Esophagus mucosa (tissue), 1 donor: ENCODE data around the gene CBX8. TPM values are rescaled to one million over a fixed set of nuclear protein-coding genes. Genes with fewer than 3 reads are reported as not detected.
"Not testable (repeated sequence)": the region's sequence is repeated elsewhere in the genome, so short reads cannot be mapped to it uniquely, and the experiment has no call there.

Experiments used
- ATAC-seq: fragments of 200-7000 bp; cut with Tn5 transposase; one replicate; pipeline ENCODE4 v1.9.1; 2020
- total RNA-seq: library from RNA; stranded (reverse); gene quantifications from one replicate; pipeline ENCODE4 v1.2.4, GENCODE V29; 2023
- donor health status: DM: yes; HTN: yes; CAD: no.

The CBX8 gene
- total RNA-seq, 1 donor from 2014 or later, result 3.8 TPM

DNA sequence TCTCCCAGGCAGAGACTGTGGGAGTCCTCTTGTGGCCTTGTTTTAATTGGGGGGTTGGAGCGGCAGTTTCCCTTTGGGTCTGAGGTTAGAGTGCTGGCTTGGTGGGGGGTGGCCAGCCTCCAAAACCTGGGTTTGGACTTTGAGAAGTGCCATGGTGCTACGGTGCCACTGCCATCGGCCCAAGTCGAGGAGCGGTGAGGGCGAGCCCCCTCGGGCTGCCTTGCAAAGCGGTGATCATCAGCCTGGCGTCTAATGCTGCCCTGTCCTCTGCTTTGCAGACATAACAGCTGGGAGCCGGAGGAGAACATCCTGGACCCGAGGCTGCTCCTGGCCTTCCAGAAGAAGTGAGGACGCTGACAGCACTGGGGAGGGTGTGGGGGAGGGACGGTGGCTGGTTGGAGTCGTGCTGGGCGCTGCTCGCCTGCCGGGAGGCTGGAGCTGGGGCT is 17.8 kb downstream of the CBX8 start:
- ATAC-seq, result peak; percentile 7

DNA sequence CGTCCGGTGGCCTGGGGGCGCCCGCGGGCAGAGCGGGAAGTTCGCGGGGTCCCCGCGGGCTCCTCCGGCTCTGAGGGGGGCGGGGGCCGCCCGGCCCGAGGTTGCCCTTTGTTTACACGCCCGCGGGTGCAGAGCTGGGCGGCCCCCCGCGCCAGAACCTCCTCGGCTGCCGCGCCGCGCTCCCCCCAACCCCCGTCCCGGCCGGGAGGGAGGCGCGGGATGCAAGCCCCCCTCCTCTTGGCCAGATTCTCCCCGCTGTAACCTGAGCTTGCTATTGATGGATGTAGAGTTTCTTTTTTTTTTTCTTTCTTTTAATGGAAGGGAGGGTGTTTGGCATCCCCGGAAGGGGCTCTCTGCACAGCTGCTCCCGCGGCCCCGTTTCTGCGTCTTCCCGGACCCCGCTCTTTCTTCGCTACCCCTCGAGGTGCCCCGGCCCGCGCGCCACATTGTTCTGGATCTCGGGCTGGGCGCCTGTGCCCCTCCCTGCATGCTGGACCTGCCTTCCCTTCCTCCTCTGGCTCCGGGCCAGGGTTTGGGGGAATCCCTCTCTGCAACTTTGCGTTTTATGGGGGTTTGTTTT is 18.3 kb downstream of the CBX8 start:
- ATAC-seq, result peak; percentile 5

DNA sequence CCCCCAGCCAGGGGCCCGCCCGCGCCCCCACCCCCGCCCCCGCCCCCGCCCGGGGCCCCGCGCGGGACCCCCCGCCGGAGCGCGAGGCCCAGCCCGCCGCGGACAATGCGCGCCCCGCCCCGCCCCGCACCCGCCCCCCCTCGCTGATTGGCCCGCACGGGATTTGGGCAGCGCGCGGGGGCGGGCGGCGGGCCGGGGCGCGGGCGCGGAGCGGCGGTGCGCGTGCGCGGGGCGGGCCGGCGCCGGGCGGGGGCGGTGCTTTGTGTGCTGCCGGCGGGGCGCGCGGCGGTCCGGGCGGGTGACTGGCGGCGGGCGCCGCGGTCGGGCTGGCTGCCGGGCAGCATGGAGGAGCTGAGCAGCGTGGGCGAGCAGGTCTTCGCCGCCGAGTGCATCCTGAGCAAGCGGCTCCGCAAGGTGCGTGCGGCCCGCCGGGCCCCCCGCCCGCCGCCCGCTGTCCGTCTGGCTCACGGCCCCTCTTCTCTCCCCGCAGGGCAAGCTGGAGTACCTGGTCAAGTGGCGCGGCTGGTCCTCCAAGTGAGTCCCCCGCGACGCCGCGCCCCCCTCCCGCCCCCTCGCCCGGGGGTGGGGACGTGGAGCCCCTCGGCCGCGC is 18.9 kb downstream of the CBX8 start, which contains the start of gene CBX2:
Gene CBX2 (plus strand): TSS at position 255 of the 610 bp plus-strand sequence. CDS start 88 bp downstream, at position 343.
- peak; percentile 75 for ATAC-seq

DNA sequence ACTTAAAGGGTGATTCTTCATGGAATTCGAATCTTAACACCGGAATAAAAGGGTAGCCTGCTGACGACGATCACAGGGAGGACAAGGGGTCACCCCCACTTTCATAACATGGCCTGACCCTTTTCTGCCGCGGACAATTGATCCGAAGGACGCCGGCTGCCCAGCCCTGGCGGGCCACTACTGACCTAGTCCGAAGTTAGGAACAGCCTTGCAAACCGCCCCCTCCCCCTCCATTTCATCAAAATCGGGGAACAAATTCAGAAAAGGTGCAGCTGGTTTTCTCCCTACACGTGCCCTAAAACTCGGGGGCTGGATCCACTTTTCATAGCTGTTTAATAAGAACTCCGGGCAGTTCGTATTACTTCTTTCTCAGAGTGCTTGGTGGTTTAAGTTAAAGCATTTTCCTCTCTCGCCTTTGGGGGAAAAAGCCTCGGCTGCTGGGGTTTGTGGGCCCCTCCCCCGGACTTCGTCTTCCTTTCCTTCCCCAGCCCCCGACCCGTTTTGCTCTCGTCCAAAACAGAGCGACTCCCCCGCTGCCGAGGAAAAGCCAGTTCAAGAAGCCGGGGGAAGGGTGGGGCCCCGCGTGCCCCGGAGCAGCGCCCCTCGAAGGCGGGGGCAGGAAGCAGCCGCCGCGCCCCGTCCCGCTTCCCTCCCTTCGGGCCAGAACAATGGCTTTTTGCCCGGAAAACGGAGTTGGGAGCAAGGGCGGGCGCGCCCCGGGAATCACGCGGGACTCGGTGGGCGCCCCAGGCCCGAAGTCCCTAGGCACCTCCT is 19.6 kb downstream of the CBX8 start:
- ATAC-seq, result peak; percentile 29

DNA sequence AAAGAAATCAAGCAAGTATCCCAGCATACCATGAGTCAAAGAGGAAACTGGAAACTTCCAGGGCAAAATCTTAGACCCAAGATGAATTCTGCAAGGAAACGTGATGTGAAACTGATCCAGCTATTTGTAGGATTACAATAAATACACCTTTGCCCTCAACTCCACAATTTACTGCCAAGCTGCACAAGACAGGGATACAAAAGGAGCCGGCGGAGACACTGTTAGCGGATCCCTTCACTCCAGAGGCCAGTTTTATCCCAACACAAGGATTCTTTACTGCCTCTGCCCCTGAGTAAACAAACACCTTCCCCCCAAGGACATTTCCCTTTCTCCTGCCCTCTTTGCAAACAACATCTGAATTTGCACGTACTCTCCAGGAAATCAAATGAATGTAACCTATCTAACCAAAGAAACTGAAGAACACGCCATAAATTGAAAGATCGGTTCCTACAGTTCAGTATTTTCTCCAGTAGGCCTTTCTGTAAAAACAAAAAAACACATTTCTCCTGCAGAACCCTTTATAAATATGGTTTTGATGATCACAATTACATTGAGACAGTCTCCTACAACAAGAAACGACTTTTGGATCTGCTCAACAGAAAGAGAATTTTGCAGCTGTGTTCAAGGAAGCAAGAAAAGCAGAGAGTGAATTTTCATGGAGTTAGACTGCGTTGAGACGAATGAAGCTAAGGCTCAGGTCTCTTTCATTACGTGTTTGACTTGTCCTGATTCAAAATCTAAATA is 20.3 kb downstream of the CBX8 start:
- ATAC-seq, result no peak

DNA sequence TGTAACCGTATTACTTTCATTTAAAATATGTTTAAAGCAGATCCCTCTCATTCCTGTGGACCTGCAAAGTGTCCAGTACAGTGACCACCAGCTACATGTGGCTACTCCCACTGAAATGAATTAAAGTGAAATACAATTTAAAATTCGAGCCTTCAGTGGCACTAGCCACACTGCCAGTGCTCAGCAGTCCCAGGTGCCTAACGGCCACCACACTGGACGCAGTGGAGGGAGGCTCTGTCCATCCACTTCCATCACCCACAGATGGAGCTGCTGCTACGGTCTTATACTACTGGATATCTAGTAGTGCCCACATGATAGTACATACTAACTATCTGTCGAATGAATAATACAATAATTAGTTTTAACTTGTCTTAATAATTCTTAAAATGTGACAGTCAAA is 21.2 kb downstream of the CBX8 start:
- no peak for ATAC-seq

DNA sequence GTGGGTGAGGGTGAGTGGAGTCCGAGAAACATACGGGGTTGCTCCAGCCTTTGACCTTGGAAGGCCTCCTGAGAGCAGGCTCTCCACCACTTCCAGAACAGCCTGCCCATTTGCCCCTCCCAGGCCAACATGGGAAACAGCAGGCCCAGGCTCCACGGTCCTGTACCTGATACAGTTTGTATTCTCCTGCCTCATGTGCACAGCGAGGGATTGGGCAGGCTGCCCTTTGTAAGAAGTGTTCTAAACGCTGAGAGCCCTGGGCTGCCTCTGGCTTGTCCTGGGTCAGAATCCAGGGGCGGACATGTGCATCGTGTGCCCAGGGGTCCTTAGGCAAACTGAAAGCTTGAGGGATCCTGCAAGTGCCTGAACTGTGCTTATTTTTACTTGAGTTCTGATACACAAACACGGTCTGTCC is 22.3 kb downstream of the CBX8 start:
- ATAC-seq, result no peak

DNA sequence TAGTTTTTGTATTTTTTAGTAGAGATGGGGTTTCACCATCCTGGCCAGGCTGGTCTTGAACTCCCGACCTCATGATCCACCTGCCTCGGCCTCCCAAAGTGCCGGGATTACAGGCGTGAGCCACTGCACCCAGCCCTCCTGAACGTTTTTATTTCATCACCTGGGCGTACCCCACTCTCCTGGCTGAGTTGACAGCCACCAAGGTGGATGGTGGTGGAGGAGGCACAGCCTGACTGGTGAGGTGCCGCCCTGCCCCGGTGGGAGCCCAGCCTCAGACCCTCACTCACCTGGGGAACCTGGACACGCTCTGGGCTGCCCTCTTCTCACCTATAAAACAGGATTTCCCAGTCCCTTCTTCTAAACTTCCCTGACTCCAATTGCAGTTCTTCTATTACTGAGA is 24.2 kb downstream of the CBX8 start:
- not testable (repeated sequence) for ATAC-seq

DNA sequence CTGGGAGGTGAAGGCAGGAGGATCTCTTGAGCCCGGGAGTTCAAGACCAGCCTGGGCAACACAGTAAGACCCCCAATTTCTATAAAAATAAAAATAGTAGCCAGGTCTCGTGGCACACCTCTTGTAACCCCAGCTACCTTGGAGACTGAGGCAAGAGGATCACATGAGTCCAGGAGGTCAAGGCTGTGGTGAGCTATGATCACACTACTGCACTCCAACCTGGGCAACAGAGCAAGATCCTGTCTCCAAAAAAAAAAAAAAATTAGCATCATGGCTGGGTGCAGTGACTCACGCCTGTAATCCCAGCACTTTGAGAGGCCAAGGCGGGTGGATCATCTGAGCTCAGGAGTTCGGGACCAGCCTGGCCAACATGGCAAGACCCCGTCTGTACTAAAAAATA is 25.6 kb downstream of the CBX8 start:
- no peak for ATAC-seq

DNA sequence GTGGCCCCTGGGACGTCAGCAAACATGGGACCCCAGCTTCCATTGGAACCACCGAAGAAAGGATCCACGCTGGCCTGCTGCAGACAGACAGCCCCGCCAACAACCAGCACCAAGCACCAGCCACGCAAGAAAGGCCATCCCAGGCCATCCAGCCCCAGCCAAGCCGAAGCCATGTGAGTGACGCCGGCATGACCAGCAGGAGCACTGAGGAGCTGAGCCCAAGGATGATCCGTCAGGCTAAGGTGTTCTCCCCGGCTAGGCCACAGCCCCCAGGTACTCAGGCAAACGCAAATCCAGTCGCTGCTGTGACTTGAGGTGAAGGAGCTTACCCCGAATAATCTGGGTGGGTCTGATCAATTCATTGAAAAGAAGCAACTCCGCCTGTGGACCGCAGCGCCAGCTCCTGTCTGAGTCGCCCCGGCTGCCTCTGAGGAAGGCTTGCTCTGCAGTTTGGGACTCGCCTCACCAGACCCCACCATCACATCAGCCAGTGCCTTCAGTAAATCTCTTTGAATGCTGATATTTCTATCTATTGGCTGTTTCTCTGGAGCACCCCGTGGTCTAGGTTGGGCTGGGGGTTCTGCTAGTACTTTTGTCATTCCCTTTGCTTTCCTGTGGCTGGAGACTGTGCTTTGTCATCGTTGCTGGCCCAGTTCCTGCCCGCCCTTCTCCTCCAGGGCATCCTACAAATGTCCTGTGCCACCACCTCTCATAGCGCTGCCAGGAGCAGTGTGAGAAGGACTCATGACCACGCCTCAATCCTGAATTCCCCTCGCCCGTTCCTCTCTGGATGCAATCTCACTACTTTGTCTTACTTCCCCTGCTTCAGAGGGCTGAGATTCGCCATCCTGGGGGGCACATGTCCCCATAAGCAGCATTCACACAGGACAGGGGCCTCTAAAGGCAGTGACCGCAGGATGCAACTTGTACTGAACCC is 27.0 kb downstream of the CBX8 start:
- ATAC-seq, result peak; percentile 47

DNA sequence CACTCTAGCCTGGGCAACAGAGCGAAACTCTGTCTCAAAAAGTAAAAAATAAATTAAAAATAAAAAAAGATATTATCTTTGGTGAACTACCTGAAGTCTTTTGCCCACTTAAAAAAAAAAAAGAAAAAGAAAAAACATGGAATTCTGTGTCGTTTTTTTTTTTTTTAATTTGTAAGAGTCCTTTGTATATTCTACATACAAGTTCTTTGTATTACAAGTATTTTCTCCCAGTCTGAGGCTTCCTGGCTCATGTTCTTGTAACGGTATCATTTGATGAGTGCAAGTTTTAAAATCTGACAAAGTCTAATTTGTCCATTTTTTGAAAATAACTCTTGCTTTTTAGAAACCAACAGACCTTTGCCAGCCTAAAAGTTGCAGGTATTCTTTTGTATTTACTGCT is 31.2 kb downstream of the CBX8 start:
- ATAC-seq, result no peak

DNA sequence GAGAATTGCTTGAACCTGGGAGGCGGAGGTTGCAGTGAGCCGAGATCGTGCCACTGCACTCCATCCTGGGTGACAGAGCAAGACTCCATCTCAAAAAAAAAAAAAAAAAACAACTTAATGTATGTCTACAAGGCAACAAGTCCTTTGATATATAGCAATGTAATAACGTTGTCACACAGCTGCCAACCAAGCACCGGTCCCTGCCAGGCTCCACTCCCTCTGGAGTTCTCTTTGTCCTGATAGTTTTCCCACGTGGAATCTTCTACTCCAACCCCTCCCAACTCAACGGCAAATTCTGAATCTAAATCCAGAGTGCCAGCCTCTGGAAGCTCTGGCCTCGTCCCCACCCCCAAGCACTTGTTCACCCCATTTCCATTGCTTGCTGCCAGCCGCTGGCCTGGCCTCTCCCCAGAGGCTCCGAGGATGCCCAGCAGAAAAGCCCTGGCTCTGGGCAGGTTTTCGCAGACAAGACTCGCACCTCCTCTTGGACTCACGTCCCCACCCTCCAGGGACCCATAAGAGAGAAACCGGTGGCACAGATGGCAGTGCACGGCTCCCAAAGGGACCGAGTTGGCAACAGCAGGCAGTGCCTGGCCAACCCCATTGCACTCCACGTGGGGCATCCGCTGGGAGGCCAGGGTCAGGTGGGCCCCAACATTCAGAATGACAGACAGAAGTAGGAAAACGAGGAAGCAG is 34.8 kb downstream of the CBX8 start:
- ATAC-seq, result no peak

DNA sequence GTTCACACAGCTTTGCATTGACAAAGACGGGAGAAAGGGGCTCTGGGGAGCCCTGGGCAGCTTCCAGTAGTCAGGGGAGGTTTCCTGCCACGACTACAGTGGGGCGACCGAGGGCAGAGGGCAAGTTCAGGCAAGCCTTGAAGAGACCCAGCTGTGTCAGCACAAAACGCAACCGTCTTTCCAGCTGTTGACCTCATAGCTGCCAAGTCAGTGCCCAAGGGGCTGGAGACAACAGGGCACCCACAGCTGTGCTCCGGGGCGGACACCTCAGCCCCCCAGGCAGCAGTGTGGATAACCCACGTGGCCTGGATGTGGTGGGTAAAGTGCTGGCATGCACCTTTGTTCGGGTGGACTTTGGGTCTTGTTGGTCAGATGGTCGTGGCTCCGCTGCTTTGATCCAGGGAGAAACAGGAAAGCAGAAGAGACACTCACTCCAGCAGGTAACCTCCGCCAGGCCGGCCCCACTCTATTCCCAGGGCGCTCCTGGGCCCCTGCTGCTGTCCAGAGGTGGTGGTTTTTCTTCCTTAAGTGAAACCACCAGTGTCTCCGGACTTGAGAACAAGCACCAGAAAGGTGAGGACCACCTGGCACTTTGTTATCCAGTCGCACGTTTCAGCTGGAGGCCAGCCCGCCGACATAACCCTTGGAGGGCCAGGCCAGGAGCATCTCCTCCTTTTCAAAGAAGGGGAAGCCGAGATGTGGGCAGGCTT is 36.5 kb downstream of the CBX8 start:
- peak; percentile 37 for ATAC-seq

DNA sequence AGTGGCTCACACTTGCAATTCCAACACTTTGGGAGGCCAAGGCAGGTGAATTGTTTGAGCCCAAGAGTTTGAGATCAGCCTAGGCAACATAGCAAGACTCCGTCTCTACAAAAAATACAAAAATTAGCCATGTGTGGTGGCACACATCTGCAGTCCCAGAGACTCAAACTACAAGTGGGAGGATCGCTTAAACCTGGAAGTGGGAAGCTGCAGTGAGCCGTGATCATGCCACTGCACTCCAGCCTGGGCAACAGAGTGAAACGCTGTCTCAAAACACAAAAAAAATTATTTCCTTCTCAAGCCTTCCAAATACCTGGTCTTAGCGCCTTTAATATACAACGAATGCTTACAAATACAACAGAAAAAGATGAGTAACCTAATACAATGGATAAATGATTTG is 38.6 kb downstream of the CBX8 start:
- no peak for ATAC-seq

DNA sequence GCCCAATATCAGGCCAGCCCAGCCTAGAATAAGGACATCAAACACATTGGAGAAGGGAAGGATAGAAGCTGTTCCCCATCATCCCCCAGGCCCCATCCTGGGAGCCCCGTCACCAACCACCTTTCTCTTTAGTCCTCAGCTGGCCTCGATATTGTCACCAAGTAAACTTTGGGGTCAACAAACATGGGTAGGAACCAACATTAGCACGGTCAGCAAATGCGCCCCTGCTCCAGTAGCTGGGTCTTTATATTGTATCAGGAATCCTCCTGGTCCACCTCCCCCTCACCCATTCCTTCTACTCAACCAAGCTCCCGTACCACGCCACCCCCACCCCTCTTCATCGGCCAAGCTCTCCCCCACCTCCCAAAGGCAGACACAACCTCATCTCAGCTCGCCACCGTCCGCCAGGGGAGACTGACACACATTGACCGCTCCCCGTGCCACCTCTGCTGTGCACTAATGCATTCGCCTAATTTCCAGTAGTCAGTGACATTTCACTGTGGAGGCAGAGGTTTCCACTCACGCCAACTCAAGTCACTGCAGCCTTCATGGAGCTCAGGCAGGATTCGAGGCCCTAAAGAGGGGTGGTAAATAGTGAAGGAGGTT is 39.6 kb downstream of the CBX8 start:
- ATAC-seq, result no peak

DNA sequence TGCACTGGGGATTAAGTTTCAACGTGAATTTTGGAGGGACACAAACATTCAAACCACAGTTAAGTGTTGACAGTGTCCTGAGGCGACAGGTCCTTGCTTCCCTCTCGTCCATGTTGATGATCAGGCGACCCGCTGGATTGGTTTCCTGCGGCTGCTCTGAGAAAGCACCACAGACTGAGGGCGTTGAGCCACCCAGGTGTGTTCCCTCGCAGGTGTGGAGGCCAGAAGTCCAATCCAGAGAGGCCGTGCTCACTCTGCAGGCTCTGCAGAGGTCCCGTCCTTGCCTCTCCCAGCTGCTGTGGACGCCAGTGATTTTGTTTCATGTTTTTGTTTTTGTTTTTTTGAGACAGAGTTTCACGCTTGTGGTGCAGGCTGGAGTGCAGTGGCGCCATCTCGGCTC is 41.3 kb downstream of the CBX8 start:
- ATAC-seq, result no peak

DNA sequence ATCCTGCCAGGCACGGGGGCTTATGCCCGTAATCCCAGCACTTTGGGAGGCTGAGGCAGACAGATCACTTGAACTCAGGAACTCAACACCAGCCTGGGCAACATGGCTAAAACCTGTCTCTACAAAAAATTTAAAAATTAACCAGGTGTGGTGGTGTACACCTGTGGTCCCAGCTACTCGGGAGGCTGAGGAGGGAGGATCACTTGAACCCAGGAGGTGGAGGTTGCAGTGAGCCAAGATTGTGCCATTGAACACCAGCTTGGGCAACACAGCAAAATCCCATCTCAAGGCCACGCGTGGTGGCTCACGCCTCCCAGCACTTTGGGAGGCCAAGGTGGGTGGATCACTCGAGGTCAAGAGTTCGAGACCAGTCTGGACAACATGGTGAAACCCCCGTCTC is 42.0 kb downstream of the CBX8 start:
- not testable (repeated sequence) for ATAC-seq

DNA sequence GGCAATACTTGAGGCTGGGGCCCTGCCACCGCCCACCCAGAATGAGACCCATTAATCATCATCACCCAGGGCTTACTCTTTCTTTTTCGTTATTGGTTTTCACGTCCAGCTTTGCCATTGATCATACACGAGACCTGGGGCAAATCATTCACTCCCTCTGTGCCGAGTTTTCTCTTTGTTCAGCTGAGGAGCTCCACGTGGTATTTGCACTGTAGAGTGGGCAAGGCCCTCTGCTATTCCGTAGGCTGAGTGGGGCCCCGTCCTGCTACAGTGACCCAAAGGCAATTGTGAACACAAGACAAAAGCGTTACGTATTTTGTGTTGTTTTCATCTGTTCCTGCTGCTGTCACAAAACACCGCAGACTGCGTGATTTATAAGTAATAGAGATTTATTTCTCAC is 42.5 kb downstream of the CBX8 start:
- ATAC-seq, result no peak

DNA sequence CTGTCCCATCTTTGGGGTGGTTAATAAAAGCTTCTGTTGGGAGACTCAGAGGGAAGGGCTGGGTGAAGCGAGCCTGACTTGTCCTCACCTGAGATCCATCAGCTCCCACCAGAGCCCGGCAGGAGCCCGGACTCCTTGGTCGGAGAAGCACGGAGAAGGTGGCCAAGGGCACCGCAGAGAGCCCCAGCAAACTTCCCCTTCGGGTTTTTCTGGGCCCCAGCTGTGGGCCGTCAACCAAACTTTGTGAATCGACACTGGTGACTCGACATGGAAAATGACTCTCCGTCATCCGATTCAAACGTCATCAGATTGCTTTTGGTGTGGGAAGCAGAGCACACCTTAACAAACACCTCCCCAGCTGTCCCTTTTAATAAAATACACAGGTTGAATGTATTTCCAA is 44.7 kb downstream of the CBX8 start:
- no peak for ATAC-seq
